Ishikawa (cell line): ENCODE results near the gene PLXNC1.

Source experiments
- CREB1 ChIP-seq: IDR thresholded peaks from 2 replicates; pipeline ENCODE4 v1.6.1; 2012; ENCODE audit warnings: low read depth
- FOXM1 ChIP-seq: IDR thresholded peaks from 2 replicates; pipeline ENCODE4 v1.6.1; 2012; ENCODE audit warnings: low read depth, borderline replicate concordance
- MAX ChIP-seq: IDR thresholded peaks from 2 replicates; pipeline ENCODE4 v1.6.1; 2012
- TEAD4 ChIP-seq: IDR thresholded peaks from 2 replicates; pipeline ENCODE4 v1.6.1; 2012

GRCh38 chr12:94208622-94208966 is 60.2 kb downstream of the PLXNC1 start:
- TF ChIP-seq TEAD4 (no peak), CREB1 (no peak), MAX (no peak), FOXM1 (no peak)
